ENCODE data around the gene GRK6.

DNA sequence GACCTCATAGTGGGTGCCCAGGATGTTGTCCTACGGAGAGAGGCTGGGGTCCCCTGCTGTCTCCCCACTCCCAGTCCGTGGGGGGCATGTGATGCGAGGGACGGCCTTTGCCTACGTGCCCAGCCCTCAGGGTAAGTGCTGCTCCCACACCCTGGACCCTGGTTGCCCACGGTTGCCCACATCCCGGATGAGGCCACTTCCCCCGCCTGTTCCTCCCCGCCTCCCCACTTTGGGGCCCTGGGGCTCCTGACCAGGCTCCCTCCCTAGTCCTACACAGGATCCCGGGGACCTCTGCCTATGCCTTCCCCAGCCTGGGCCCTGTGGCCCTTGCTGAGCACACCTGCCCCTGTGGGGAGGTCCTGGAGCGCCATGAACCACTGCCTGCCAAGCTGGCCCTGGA, 40.8 kb upstream of the GRK6 start:
- TF ChIP-seq, protein P1, sequence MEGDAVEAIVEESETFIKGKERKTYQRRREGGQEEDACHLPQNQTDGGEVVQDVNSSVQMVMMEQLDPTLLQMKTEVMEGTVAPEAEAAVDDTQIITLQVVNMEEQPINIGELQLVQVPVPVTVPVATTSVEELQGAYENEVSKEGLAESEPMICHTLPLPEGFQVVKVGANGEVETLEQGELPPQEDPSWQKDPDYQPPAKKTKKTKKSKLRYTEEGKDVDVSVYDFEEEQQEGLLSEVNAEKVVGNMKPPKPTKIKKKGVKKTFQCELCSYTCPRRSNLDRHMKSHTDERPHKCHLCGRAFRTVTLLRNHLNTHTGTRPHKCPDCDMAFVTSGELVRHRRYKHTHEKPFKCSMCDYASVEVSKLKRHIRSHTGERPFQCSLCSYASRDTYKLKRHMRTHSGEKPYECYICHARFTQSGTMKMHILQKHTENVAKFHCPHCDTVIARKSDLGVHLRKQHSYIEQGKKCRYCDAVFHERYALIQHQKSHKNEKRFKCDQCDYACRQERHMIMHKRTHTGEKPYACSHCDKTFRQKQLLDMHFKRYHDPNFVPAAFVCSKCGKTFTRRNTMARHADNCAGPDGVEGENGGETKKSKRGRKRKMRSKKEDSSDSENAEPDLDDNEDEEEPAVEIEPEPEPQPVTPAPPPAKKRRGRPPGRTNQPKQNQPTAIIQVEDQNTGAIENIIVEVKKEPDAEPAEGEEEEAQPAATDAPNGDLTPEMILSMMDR (IDR thresholded peaks at IDR 0.05): no peak
- TF ChIP-seq POLR2AphosphoS5 (IDR thresholded peaks at IDR 0.05): no peak
